ENCODE measurements around the gene KCTD3.

The KCTD3 gene

GRCh38 chr1:215566556-215567490, at the start of gene KCTD3:
Gene KCTD3, plus strand, starts transcription at chr1:215567304. Its CDS starts 382 bp downstream, at chr1:215567686.
- peak; percentile 24 for DNase-seq

- DNase-seq: peak; percentile 34
Measured at GRCh38 chr1:215517441-215517891, 49.6 kb upstream of the KCTD3 start.

- no peak for DNase-seq
Measured at GRCh38 chr1:215518594-215518993, 48.5 kb upstream of the KCTD3 start.

GRCh38 chr1:215521279-215521678, 45.8 kb upstream of the KCTD3 start:
- no peak for DNase-seq

- DNase-seq: no peak
Measured at GRCh38 chr1:215523128-215523861, 43.8 kb upstream of the KCTD3 start.

- DNase-seq: no peak
Measured at GRCh38 chr1:215523906-215524305, 43.2 kb upstream of the KCTD3 start.

GRCh38 chr1:215526147-215526845, 40.8 kb upstream of the KCTD3 start:
- DNase-seq: peak; percentile 70

- DNase-seq: no peak
Measured at GRCh38 chr1:215526846-215527151, 40.3 kb upstream of the KCTD3 start.

- no peak for DNase-seq
Measured at GRCh38 chr1:215529111-215529510, 38.0 kb upstream of the KCTD3 start.

GRCh38 chr1:215529571-215529970, 37.5 kb upstream of the KCTD3 start:
- DNase-seq: no peak

- DNase-seq: no peak
Measured at GRCh38 chr1:215530401-215530984, 36.6 kb upstream of the KCTD3 start.

GRCh38 chr1:215539803-215540570, 27.1 kb upstream of the KCTD3 start:
- no peak for DNase-seq

GRCh38 chr1:215542301-215542700, 24.8 kb upstream of the KCTD3 start:
- DNase-seq: no peak

- no peak for DNase-seq
Measured at GRCh38 chr1:215543191-215543606, 23.9 kb upstream of the KCTD3 start.

- DNase-seq: no peak
Measured at GRCh38 chr1:215543806-215544205, 23.3 kb upstream of the KCTD3 start.

GRCh38 chr1:215544566-215544965, 22.5 kb upstream of the KCTD3 start:
- DNase-seq: no peak

GRCh38 chr1:215545096-215545495, 22.0 kb upstream of the KCTD3 start:
- no peak for DNase-seq

- no peak for DNase-seq
Measured at GRCh38 chr1:215547011-215547410, 20.1 kb upstream of the KCTD3 start.

- no peak for DNase-seq
Measured at GRCh38 chr1:215551806-215552205, 15.3 kb upstream of the KCTD3 start.

- no peak for DNase-seq
Measured at GRCh38 chr1:215554865-215555264, 12.2 kb upstream of the KCTD3 start.

GRCh38 chr1:215555531-215555930, 11.6 kb upstream of the KCTD3 start:
- DNase-seq: no peak

GRCh38 chr1:215556996-215557395, 10.1 kb upstream of the KCTD3 start:
- DNase-seq: no peak
